T-helper 1 cell treated with Interleukin-12 subunit alpha and Interleukin-12 subunit beta and Interleukin-4 antibody, amounts not matched to agents 30 μg/mL and 1 μg/mL, for 36 hours (primary cell): ENCODE results near the gene BCL2L12.
"Not testable (repeated sequence)": the region's sequence is repeated elsewhere in the genome, so short reads cannot be mapped to it uniquely, and the experiment has no call there.

Source experiments
- H3K27ac Mint-ChIP-seq: one replicate; pipeline ENCODE4 v1.8.0; 2021; ENCODE audit warnings: mild to moderate bottlenecking, mixed read lengths
- H3K27me3 Mint-ChIP-seq: one replicate; pipeline ENCODE4 v1.8.0; 2021; ENCODE audit warnings: low read depth, mixed read lengths
- H3K36me3 Mint-ChIP-seq: one replicate; pipeline ENCODE4 v1.8.0; 2021; ENCODE audit warnings: low read depth, mixed read lengths
- H3K4me1 Mint-ChIP-seq: one replicate; pipeline ENCODE4 v1.8.0; 2021; ENCODE audit warnings: low read depth, mixed read lengths
- H3K4me3 Mint-ChIP-seq: one replicate; pipeline ENCODE4 v1.8.0; 2021; ENCODE audit warnings: mild to moderate bottlenecking, moderate library complexity, mixed read lengths
- H3K9me3 Mint-ChIP-seq: one replicate; pipeline ENCODE4 v1.8.0; 2021; ENCODE audit warnings: mixed read lengths

Gene BCL2L12

DNA sequence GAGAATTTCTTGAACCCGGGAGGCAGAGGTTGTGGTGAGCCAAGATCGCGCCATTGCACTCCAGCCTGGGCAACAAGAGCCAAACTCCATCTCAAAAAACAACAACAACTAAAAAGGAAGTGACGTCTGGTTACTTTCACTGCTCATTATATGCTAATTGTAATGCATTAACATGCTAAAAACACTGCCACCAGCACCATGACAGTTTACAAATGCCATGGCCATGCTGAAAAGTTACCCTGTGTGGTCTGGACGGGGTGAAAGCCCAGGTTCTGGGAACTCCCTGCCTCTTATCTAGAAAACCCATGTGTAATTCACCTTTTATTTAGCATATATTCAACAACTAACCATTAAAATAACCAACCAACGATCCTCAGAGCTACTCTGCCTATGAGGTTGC lies 53.3 kb downstream of the BCL2L12 start:
- Mint-ChIP-seq H3K9me3 (no peaks in the 10 kb centered on the region), H3K4me1 (peaks cover 10% of the 10 kb centered on the region), H3K4me3 (no peak overlapping the region), H3K36me3 (peaks cover 1% of the 10 kb centered on the region), H3K27ac (no peak overlapping the region), H3K27me3 (no peaks in the 10 kb centered on the region)

DNA sequence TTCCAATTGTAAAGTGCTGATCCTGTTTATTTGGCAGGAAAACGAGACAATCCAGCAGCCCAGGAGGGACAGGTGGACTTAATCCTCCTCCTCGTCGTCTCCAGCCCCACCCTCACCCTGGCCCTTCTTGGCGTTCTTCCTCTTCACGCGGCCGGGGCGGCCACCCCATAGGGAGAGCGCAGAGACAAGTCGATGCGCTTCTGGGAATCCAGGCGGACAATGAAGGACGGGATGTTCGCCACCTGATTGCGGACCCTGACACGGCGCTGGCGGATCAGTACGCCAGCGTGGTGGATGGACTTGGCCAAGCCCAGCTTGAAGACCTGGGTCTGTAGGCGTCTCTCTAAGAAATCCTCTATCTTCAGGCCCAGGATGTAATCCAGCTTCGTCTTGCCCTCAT lies 53.7 kb downstream of the BCL2L12 start:
- H3K27ac Mint-ChIP-seq, H3K9me3 Mint-ChIP-seq, H3K36me3 Mint-ChIP-seq, H3K4me3 Mint-ChIP-seq, H3K27me3 Mint-ChIP-seq: not testable (repeated sequence)
- H3K4me1 Mint-ChIP-seq, result peaks cover 10% of the 10 kb centered on the region
